ENCODE measurements around the gene C9orf153.
"Not testable (repeated sequence)": the region's sequence is repeated elsewhere in the genome, so short reads cannot be mapped to it uniquely, and the experiment has no call there.

Gene C9orf153

DNA sequence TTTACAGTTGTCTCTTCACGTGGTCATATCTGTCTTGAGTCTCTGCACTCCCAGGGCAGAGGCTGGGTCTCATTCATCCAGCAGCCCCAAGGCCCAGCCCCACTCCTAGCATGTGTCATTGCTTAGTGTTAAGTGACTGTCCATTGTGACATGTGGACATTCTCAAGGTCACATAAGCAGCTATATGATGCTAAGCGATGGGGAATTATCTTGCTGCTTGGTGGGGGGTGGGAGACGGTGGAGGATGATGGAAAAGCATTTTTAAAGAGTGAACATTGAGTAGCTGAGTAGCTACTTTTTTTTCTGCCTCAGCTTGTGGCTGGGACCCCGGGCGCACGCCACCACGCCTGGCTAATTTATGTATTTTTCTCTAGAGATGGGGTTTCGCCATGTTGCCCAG is at the start of gene C9orf153:
Gene C9orf153, minus strand, starts transcription at position 101 of the 400 bp plus-strand sequence. CDS start 30,054 bp downstream, outside the sequence.
- no peak for DNase-seq

DNA sequence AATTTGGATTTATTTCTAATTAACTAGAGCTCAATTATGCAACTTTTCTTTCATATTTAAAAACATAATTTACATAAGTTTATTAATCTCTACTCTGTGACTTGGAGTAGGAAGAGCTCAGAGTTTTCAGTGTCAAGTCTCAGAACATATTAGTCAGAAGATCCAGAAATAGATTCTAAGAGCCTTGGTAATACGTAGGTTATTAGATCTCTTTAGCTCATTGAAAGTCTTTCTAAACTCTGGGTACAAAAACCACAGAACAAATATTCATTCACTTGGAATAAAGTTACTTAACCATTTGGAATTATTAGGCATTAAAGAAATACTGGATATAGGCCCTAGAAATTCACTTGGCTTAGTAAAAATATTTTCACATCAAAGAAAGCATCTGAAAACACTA is 49.2 kb upstream of the C9orf153 start:
- no peak for DNase-seq

DNA sequence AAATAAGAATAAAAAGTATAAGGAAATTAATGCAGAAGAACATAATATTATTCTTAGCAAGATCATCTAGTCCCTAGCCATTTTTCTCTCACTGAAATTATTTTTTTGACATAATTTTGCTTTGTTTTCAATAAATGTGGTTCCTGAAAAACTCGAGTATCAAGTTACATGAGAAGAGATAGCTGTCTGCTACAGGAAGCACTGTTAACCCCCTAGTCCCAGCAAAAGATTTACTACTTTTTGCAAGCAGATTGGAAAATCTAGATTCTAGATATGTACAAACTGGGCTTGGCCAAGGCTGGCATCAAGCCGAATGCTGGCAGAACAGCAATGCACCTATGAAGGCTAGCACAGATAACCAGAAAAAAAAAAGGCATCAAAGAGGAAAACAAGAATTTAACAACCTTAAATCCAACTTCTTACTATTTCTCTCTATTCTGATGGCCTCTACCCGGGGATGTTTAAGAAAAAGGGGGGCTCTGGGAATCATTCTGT is 44.8 kb upstream of the C9orf153 start:
- DNase-seq, result no peak

DNA sequence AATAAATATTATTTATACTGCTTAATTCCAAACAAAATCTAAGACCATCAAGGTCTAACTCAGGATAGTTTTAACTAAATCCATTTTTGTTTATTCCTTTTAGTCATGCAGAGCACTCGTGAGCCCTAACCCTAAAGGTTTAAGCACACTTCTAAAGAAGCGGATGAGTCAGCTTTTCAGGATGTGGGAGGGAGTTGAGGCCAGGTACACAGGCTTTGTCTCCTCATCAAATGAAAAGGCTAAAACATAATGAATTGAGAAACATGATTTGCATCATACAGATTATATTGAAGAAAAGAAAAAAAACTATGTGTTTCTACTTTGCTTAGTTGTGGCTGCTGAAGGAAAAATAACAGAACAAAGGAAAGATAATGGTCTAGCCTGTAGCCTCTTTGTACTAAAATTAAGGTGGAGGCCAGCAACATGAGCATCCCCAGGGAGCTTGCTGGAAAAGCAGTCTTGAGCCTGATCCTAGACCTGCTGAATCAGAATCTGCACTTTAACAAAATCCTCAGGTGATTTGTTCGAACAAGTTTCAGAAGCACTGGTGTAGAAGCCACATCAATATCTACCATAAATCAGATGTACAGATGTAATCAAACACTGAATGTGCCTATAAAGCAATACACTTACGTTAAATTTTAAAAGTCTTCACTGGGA is 44.0 kb upstream of the C9orf153 start:
- DNase-seq, result no peak

DNA sequence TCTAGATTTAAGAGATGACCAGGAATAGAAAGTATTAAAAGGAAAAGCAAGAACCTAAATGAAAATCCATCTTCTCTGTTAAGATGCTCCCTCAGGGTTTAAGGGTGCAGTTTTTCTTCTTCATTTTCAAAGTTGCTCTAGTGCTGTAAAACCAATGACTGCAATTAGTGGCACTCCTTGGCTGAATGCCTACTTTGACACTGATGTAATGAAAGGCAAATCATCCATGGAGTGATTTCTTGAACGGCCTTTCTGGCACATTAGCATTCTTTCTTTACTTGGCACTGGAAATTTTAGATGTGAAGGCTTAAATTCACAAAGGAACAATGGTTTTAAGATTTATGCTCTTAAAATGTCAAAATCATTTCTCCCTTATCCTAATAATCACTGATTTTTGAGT is 42.2 kb upstream of the C9orf153 start:
- no peak for DNase-seq

DNA sequence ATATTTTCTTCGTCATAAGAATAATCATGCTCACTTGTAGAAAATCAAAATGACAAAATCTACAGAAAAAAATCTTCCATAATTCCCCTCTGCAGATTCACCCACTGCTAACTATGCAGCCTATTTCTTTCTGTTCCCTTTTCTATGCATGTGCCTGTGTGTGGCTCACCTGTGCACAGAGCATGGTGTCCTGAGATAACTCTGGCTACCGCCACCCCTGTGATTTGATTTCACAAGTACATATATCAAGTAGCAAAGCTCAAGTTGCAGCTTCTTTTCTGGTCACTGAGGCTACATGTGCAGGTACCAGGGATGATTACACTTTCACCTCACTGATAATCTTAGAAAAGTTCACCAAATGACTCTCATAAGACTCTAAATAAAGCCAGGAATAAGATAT is 41.2 kb upstream of the C9orf153 start:
- no peak for DNase-seq

DNA sequence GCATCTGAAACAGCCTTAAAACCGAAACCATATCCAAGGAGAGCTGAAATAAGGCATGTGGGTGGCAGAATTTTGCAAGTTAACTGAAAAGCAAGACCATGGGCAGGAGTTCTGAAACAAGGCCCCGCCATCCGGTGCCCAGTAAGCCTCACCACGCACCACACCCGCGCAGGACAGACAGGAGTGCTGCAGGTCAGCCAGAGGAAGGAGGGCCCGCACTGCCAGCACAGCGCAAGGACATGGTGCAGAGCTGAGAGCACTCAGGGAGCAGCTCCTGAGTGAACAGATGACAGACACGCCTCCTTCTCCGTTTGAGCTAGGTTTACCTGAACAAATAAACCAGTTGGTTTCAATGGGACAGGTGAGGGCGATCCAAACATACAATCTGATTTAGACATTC is 39.4 kb upstream of the C9orf153 start:
- DNase-seq, result no peak

DNA sequence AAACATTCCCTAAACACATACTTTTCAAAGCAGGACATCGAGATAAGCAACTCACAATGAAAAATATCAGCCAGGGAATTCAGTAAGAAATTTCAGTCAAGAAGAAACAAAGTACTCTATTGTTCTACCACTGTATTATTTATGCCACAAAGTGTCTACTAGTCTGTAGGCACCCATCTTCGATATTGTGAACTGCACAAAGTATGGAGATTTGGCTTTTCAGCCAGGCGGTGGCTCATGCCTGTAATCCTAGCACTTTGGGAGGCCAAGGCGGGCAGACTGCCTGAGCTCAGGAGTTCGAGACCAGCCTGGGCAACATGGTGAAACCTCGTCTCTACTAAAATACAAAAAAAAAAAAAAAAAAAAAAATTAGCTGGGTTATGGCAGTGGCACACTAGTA is 30.9 kb upstream of the C9orf153 start:
- DNase-seq, result not testable (repeated sequence)

DNA sequence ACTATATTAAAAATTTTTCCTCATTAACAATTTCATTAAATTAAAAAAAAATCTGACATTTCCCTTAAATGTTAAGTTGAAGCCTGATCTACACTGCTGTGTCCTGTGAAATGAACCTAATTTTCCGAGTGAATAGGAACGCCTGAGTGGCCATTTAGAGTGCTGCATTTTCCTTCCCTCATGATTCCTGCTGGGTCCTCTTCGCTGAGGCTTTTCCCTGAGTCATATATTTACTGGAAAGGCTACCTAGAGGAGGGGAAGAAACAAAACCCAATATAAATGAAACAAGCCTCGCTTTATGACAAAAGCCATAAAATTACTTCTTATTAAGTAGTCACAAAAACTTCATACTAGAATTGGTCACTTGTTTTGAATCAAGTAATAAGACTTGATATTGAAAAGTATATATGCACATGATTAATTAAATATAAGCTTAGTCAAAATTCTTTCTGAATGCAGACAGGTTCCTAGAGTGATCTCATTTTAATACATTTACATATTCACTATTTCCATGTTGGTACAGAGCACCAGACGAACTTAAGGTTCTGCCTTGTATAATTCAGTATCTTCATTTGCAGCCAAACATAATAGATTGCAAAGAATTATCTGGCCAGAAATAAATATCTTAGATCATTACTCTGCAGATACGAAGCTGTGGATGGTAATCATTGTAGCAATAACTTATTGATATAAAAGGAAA is 29.2 kb upstream of the C9orf153 start:
- no peak for DNase-seq

DNA sequence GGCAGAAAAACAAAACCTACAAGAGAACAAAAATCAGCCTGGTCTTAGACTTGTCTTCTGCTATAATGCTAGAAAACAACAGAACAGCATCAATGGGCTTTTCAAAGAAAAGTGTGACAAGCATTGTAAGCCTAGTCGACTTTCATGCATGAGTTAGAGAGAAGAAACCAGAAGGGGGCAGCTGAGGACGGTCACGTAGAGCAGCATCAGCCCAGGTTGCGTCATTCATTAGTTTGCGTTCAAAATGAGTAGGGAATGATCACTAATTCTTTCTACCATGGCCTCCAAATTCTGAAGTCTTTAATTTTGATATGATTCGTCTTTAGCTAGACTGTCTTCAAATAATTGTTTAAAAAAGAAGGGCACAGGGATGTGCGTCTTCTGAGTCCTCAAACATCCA is 27.6 kb upstream of the C9orf153 start:
- DNase-seq, result no peak

DNA sequence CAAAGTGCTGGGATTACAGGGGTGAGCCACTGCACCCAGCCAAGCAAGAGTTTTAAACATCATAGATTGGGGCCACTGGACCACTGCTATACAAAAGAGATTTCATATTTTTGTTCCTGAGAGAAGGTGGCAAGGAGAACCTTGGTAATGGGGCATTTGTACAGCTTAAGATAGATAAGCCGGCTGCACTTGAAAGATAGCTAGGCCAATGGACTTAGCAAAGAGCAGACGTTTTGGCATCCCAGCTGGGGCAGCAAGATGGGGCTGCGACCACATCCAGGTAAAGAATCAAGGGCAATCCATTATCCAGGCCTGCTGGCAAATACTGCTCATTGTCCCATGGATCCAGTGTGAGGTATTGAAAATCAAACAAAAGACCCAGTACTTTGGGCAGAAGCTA is 26.8 kb upstream of the C9orf153 start:
- no peak for DNase-seq

DNA sequence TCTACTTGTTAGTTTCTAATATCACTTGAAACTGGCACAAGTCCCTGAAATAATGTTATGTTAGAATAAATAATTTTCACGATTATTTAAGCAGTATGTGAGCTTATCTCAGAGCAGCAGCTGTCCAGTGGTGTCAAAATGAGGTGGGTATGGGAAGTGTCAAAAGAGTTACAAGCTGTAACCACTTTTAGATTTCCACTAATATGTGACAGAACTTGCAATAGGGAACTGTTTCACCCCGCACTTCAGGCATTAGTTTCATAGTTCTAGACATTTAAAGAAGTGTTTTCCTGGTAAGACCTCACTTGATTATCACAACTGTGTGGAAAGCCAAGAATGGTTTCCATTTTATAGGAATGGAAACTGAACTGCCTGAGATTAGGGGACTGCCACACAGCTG is 25.8 kb upstream of the C9orf153 start:
- no peak for DNase-seq

DNA sequence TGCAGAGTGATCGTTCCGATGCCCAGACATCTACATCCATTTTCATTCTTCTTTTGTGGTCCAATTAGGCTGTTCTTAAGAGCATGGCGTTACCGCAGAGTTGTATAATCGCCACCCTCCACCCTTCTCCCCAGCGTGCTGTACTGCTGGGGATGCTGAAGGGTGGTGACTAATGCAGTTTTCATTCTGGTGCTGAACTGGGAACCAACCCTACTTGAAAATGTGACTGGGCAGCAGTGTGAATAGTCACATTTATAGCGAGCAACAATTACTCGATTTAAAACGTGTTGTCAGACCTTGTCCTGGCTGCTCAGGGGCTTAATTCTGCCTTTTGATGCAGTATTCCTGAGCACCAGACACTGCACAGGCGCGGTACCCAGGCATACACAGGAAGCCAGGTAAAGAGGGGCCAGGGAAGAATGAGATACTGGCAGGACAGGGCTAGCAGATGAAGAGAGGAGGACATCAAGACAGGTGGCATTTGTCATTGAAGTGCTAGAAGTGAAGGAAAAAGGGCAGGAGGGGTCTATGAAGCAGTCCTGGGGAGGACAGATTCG is 23.6 kb upstream of the C9orf153 start:
- no peak for DNase-seq

DNA sequence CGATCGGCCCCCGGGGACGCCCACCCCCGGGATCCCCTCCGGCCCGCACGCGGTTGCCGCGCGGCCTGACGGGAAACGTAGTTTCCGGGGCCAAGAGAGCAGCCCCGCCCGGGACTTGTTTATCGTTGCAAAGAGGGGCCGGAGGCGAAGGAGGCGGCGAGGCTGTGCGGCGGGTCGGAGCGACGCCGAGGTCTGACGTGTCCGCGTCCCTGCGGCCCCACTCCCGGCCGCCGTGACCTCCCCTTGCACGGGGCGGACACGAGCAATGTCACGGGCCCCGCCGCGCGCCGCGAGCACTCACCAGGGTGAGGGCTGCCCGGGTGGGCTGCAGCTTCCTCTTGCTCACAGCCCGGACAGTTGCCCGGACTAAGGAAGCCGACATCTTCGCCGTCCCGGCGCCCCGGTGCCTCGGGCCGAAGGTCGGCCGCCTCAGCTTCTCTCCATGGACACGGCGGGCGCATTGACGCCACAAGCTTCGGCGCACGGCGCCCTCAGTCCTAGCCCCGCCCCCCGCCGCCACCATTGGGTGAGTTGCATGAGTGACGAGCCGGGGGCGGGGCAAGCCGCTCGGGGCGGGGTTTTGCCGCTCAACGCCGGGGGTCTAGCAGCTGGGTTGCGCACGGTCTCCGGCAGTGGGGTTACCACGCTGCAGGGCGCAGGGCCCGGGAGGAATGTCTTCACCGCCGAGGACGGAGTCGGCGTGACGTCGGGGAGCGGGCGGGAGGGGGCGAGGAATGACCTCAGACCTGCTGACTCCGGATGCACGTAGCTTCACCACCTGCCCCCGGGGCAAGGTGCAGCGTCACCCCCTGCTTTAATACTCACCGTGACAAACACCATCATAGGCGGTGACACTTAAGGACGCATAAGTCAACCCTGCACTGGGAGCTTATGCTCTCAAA is 22.9 kb upstream of the C9orf153 start, which contains the start of gene ISCA1:
Gene ISCA1, minus strand, starts transcription at position 462 of the 902 bp plus-strand sequence. Its CDS starts 80 bp downstream, at position 382.
- peak; percentile 98 for DNase-seq

DNA sequence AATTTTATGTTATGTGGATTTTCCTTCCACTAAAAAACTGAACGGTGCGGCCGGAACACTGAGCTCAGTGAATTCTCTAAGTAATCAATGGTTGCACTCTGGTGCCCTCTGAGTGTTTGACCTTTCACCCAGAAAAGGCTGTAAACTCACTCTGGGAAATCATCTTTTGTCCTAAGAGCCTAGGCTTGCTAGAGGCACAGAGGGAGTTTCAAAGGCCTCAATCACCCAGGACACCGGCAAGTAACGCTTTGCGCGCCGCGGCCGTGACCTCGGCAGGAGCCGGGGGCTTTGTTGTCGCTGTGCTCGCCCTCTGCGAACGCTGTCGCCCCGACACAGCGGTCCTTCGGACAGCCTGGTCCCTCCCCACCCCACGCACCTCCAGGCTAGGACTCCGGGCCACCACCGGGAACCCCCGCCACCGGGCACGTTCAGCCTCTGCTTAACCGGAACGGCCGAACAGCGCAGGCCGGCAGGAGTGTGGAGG is 22.2 kb upstream of the C9orf153 start:
- DNase-seq, result no peak

DNA sequence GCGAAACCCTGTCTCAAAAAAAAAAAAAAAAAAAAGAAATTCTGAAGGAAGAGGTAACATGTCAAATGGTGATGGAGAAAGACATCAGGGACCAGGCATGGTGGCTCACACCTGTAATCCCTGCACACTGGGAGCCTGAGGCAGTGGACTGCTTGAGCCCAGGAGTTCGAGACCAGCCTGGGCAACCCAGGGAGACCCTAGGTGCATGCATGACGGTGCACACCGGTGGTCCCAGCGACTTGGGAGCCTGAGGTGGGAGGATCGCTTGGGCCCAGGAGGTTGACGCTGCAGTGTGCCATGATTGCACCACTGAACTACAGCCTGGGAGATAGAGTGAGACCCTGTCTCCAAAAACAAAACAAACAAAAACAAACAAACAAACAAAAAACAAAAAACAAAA is 21.1 kb upstream of the C9orf153 start:
- no peak for DNase-seq

DNA sequence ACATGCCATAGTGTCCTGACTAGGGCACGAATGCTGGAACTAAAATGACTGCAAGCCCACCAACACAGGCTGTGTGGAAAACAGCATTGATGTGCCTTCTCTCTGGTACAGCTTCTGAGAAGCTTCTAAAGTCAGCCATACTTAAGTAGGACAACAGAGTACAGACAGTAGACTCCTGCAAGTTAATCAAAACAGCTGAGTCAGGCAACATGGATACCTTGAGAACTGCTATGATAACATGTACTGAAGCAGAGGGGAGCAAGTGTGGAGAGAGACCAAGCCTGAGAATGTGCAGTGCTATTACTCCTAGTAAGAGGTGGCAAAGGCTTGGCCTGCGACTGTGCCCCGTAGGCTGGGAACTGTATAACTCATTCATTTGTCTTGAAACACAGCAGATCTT is 20.4 kb upstream of the C9orf153 start:
- DNase-seq, result no peak

DNA sequence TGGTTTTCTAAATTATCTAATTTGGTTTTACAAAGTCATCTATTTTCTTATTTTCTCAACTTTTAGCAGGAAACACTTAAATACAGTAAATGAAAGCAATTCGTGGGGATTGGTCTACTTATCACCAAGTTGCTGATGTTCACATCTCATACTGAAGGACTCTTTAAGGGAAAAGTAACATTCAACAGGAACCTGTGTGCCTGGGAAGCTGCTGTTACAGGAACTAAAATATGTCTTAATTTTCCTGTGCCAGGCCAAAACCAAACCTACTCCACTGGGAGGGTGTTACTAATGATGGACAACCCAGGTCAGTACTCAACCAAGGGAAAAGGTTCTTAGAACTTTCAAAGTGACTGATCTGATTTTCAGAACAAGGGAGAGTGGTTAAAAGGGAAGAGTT is 17.6 kb upstream of the C9orf153 start:
- no peak for DNase-seq

DNA sequence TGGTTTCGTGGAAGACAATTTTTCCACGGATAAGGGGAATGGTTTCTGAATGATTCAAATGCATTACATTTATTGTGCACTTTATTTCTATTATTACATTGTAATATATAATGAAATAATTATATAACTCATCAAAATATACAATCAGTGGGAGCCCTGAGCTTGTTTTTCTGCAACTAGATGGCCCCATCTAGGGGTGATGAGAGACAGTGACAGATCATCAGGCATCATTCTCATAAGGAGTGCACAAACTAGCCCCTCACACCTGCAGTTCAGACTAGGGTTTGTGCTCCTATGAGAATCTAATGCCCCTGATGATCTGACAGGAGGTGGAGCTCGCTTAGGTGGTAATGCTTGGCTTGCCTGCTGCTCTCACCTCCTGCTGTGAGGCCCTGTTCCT is 16.5 kb upstream of the C9orf153 start:
- DNase-seq, result no peak

DNA sequence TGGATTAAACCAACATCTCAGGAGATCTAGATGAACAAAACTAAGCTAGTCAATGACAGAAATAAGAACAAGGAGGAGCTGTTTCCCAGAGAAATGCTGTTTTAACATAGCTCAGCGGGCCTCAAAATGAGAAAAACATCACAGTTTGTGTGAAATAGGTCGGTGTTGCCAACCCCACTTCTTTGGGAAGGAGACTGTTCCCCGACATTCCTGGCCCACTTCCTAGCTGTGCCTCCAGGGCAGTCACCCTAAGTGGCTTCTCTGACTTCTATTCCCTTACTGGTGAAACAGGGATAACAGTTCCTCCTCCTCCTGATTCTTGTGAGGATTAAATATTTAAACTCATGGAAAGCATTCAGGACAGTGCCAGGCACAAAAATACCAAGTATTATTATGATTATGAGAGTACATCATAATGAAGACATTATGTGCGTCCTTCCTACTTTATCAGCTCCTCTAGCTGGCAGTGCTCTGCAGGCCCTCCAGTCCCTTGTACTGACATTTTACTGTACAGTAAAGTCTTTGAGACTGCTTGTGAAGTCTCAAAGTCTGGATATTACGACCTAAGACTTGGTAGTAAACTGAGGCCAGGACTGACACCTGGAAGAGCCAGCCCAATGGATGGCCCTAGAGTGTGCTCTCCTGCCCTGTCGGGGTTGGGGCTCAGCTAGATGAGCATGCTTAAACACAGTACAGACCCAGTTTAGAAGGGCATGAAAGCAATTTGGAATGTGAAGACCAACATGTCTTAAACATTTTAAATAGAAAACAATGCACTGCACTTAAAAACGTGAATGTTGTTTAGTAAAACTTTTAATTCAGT is 15.6 kb upstream of the C9orf153 start:
- no peak for DNase-seq

DNA sequence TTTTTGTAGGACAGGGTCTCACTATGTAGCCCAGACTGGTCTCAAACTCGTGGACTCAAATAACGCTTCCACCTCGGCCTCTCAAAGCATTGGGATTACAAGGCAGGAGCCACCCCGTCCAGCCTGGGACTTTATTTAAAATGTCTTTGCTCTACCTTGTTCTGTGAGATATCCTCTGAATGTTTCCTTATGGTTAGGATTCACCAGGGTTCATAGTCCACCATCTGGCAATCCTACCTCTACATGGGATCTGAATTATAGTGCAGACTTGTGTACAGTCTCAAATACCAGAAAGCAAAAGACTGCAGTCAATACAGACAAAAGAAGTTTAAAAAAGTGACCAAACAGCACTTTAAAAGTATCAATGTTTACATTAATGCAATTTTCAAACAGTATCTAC is 12.8 kb upstream of the C9orf153 start:
- no peak for DNase-seq

DNA sequence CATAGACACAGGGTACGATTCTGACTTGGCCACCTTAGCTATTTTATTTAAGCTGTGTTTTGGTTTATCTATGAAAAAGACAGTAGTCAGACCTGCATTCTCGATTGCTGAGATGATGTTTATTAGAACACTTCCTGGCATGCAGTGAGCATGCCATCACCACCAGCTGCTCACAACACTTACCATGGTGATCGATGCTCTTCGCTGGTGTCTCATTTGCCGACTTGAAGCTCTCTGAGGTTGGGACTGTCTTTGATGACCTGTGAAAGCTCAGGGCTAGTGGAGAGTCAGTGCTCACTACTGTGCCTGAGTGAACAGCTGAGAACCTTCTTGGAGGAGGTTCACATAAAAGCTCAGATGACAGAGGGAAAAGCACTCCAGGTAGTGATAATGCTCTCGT is 4.4 kb upstream of the C9orf153 start:
- DNase-seq, result no peak

Data from right forelimb (tissue), 1 donor.